HEK293T (cell line): ENCODE data around the gene GOLGA2.

Experiments used
- BHLHE40 ChIP-seq: fragments of 450-650 bp; IDR thresholded peaks from 2 replicates; pipeline ENCODE4 v1.6.1; 2016; ENCODE audit warnings: mild to moderate bottlenecking, moderate library complexity, borderline replicate concordance
- CTBP1 ChIP-seq: fragments of 450-650 bp; IDR thresholded peaks from 2 replicates; pipeline ENCODE4 v1.6.1; 2016; ENCODE audit warnings: borderline replicate concordance
- FOXA1 ChIP-seq: fragments of 450-650 bp; IDR thresholded peaks from 2 replicates; pipeline ENCODE4 v1.6.1; 2016; ENCODE audit warnings: mild to moderate bottlenecking
- FOXK2 ChIP-seq: fragments of 450-650 bp; IDR thresholded peaks from 2 replicates; pipeline ENCODE4 v1.6.1; 2016; ENCODE audit warnings: mild to moderate bottlenecking
- SP1 ChIP-seq: fragments of 450-650 bp; IDR thresholded peaks from 2 replicates; pipeline ENCODE4 v1.6.1; 2017
- SUZ12 ChIP-seq: fragments of 450-650 bp; IDR thresholded peaks from 2 replicates; pipeline ENCODE4 v1.6.1; 2016; ENCODE audit warnings: mild to moderate bottlenecking

- TF ChIP-seq CTBP1 (no peak), SUZ12 (no peak), SP1 (no peak), FOXA1 (no peak), BHLHE40 (no peak), FOXK2 (no peak)
Measured at GRCh38 chr9:128304971-128305288, 29.1 kb upstream of the GOLGA2 start.
